ENCODE measurements around the gene LRRC71.

LRRC71 gene

DNA sequence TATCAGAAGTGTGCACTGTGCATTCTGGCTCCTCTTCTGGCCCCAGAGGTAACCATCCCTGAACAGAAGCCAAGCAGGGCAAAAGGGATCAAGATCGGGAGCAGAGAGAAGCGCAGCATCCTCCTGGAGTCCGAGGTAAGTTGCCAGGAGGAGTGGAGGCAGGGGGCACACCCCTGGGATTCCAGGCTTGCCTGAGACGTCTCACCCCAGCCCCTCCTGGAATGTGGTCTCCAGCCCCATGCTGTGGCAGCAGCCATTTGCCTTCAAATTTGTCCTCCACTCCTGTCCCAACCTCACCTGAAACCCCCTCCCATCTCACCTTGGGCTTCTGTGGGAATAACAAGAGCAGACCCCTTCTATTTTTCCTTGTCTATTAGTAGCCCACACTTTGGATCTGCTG is 10.1 kb downstream of the LRRC71 start:
- no peak for DNase-seq

GRCh38 chr1:156931211-156931952 is 10.9 kb downstream of the LRRC71 start:
- DNase-seq = no peak

GRCh38 chr1:156931974-156932710 is 11.7 kb downstream of the LRRC71 start:
- no peak for DNase-seq

- no peak for DNase-seq
These were observed 12.7 kb downstream of the LRRC71 start for GRCh38 chr1:156933136-156933535.

DNA sequence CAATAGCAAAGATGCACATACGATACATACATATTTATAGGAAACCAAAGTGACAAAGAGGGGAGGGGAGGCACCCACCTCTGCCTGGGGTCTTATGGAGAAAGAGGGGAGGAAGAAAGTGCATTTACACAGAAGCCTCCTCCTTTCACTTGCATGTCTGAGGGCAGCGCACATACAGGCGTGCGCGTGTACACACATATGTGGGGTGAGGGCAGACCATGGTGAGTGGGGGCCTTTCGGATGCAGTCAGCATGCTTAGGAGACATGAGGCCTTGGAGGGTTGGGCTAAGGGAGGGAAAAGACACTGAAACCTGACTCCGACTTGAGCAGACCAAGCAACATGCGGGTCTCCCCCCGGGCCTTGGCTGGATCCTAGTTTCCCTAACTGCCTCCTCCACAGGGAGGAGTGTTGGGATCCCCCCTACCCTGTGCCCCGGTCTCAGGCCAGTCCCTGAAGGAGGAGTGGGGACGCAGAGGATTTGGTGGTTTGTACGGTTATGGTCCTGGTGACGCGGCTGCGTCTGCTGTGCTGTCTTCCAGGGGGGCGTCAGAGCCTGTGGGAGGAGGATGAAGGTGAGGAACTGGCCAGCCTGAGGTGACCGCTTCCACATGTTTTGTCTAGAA is 15.2 kb downstream of the LRRC71 start:
- no peak for DNase-seq

- DNase-seq = no peak
These were observed 15.8 kb downstream of the LRRC71 start for GRCh38 chr1:156936191-156936590.

GRCh38 chr1:156936721-156937220 is 16.3 kb downstream of the LRRC71 start:
- DNase-seq = no peak

DNA sequence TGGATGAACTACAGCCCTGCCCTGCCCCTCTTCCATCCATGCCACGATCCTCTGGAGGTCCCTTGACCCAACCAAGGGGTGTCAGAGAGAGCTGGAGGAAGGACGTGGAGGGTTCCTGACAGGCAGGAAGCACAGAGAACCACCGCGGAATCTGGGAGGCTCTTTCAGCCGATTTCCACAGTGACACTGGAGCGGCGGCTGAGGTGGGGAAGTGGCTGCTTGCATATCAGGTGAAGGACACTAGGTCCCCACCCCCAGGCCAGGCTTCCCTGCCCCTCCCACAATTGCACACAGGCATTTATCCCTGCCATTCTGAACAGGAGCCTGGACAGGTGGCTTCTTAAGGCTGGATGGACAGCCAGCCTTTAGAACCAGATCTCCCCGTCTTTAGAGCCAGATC is 17.5 kb downstream of the LRRC71 start:
- no peak for DNase-seq

- DNase-seq = no peak
These were observed 18.4 kb downstream of the LRRC71 start for GRCh38 chr1:156938813-156939212.

DNA sequence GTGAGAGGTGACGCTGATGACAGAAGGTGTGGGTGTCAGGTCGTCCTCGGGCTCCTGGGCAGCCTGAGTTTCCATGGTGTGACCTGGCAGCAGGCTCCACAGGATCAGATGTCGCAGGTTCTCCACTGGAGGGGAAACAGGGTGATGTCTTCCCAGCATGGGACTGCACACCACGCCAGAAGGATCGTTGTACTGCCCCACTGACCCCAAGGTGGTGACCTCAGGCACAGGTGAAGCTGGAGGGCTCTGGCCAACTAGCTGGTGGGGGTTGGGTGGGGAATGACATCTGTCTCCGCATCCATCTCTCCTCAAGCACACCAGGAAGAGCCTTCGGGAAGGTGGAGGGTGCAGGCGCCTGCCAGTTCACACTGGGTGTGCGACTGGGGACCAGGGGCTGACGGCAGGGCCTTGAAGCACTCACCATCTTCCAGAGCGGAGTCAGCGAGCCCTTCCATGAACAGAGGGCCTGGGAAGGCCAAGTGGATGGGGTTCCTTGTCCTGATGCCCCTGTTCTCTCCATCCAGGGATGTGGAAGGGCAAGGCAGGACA is 19.4 kb downstream of the LRRC71 start:
- DNase-seq = no peak

- DNase-seq = no peak
These were observed 21.2 kb downstream of the LRRC71 start for GRCh38 chr1:156941675-156942074.

DNA sequence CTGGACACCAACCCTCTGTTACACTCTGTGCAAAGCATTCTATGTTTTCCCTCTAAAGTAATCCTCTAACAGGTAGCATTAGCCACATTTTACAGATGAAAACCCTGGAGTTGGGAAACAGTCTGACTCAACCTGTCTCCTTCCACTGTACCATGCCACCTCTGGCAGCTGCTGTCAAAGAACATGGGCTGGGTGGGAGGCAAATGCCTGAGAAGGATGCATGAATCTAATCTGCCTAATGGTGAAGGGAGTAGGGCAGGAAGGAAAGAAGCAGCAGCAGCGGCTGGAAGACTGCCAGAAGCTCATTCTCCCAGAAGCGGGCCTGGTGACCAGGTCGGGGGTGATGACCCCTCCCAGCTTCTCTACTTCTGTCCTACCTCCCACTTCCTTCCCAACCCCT is 21.7 kb downstream of the LRRC71 start:
- no peak for DNase-seq

DNA sequence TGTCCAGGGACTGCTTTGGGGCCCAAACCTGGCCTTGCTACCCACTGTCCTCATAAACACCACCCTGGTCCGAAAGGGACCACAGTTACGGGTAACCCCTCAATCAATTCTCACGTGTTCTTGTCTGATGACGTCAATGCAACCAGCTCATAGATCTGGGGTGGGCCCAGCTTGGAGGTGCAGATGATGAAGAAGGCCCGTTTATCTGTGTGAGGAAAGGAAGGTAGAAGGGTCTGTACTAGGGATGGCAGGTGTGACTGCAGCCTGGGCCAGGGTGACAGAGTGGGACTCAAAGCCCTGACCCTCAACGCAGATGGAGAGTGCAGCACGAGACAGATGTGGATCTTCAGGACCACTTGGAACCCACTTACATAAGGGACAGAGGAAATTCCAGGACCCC is 22.1 kb downstream of the LRRC71 start:
- DNase-seq = no peak

- DNase-seq = no peak
These were observed 23.3 kb downstream of the LRRC71 start for GRCh38 chr1:156943756-156944155.

- no peak for DNase-seq
These were observed 23.8 kb downstream of the LRRC71 start for GRCh38 chr1:156944268-156944667.

DNA sequence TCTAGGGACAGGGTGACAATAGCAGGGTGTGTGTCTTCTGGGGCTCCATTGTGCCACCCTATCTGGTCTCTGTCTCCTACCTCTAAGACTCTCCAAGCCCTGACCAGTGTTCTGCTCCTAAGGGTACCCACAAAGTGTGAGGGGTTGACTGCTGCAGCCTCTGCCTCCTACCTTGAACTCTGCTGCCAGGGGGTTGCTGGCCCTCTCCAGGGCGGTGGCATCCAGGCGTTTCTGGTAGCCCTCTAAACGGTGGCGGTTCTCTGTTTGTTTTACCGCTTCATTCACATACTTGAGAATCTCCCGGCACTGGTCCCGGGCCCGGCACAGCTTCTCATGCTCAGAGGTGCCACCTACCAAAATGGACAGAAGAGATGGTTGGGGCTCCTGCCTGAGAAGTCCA is 24.4 kb downstream of the LRRC71 start:
- DNase-seq = no peak

- DNase-seq = no peak
These were observed 25.6 kb downstream of the LRRC71 start for GRCh38 chr1:156945881-156946661.

DNA sequence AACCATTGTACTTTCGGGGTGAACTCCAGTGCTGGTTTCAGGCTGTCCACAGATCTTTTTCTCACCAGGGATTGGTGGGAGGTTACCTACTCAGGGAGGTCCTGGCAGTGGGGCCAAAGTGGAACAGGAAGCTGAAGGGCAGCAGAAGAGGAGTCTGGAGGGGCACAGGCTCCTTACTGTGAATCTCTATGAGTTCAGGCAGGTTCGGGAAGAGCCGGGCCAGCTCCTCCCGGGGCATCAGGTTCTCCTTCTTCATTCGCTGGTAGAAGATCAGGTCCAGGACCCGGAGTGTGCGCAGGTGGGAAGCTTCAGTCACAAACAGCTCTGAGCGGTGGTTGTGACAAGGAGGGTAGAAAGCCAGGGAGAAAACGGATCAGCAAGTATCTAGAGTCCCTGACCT is 26.7 kb downstream of the LRRC71 start:
- DNase-seq = no peak

DNA sequence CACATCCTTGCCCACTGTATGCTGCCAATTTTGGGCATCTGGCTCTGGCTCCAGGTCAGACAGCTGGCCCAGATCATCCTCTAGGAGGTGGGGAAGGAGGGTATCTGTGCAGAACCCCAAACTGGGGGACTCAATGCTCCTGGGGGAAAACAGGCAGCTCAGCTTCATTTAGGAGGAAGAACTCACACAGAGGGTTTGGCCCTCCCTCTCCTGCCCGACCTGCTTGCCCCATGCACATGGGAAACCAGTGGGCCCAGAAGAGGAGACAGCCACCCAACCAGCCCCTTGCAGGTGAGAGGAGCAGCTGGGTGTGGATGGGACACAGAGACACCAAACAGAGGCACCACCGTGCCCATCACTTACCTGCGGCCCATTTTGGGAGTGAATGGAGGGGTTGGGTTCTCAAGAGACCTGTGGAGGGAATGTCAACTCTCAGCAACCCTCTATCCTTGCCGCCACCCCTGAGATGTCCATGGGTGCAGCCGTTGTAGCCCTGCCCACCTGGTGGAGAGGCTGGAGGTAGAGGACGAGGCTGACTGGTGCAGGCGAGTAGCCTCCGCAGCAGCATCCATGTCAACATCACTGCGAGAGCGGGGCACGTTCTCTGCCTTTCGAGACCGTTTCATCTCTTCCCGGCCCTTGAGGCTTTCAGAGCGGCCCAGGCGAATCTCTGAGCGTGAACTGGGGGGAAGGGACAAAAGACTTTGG is 27.5 kb downstream of the LRRC71 start:
- peak; percentile 25 for DNase-seq

GRCh38 chr1:156948708-156949107 is 28.3 kb downstream of the LRRC71 start:
- peak; percentile 23 for DNase-seq

- DNase-seq = no peak
These were observed 28.7 kb downstream of the LRRC71 start for GRCh38 chr1:156949127-156949526.

DNA sequence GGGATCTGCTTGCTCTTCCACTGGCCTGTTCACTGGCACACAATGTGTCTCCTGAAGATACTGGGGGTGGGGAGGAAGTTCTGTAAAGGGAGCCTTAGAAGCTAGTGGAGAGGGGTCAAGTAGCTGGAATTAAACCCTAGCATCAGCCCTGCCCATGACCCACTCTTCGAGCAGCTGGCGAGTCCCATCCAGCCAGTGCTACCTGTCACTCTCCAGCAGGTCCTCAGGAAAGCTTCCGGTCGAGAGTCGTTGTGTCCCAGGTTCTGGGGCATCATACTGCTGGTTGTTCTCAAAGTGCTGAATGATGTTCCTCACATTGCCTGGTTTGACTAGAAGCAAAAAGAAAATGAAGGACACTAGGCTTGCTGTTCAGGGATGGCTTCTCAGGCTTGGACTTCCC is 30.9 kb downstream of the LRRC71 start:
- DNase-seq = no peak

Data from activated CD4-positive, CD25-positive, alpha-beta regulatory T cell treated with anti-CD3 and anti-CD28 coated beads, Interleukin-2, amount 50 U/mL, for 72 hours (primary cell).